NCI-H774 (cell line): ENCODE measurements around the gene RPL28.
A peak's percentile ranks its signal among the peaks of the same experiment; 100 is the strongest.

ENCODE experiments used
- DNase-seq: peaks from one replicate; lab custom pipeline; 2025; lab: John Stamatoyannopoulos, UW

Gene RPL28

DNA sequence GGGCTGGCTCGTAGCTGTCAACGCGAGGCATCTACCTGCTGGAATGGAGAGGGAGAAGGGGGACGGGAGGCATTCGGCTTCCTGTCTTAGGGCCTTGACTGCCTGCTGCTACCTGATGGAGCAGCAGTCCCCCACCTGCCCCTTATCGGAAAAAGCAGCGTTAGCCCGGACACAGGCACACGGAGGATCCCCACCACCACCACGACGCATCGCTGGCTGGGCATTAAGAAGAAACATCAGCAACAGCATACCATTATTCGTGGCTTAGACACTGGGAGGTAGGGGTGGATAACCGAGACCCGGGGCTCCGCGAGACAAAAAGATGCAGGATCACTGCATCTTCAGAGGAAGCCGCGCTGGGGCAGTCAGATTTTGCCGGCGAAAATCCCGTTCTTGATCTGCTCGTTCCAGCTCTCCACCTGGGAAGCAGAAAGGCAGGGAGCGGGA, 32.4 kb upstream of the RPL28 start:
- DNase-seq, result no peak

DNA sequence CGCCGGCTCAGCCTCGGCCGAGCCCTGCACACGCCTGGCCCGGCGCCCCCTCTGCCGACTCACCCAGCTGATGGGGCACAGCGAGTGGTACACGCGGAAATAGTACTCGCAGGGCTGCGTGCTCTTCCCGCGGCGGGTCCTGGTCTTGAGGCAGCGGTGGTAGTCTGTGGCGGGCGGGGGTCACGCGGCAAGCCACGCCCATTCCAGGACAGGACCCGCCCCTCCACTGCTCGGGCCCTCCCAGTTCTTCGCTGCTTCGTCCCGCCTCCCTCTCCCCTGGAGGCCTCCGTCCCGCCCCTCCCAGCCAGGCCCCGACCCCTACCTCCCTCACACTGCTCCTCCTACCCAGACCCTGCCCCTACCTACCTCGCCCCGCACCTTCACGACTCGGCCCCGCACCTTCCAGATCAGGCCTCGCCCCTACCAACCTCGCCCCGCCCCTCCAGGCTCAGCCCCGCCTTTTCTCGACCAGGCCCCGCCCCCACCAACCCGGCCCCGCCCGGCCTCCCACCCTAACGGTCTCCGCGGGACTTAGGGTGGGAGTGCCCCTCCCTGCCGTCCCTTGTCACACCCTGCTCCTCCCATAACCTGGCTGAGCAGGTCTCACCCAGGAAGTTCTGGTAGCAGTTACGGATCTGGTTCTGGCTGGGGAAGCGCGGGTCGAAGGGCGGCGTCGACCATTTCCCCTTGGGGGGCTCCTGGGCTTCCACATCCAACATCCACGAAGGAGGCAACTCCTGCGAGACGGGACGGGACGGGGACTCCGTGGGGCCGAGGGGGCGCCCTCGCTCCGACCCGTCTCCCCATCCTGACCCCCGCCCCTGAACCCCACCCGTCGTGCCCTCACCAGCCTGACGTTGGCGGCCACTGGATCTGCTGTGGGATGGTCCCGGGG, 31.7 kb upstream of the RPL28 start:
- DNase-seq, result peak; percentile 35

- no peak for DNase-seq
These were observed 31.0 kb upstream of the RPL28 start, which contains the start of gene COX6B2 for GRCh38 chr19:55354698-55355212. TSS of gene COX6B2 (minus strand) at chr19:55354719. CDS start at chr19:55354521, 198 bp downstream.

- no peak for DNase-seq
These were observed 30.4 kb upstream of the RPL28 start for GRCh38 chr19:55355213-55355821.

DNA sequence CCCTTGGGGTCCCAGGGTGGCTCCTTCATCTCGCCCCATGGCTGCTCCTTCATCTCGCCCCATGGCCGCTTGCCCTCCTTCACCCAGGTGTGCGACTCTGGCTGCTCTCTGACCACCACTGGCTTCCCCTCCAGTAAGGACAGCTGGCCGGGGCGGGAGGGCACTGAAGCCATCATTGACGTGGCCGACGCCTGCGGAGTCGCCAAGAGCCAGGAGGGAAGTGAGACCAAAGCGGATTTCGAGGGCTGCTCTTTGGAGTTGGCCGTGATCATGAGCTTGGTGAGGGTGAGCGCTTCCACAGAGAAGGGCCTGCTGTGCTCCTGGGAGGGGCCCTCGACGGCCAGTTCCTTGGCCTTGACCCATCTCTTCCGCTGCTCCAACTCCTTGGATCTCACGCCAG, 27.2 kb upstream of the RPL28 start:
- no peak for DNase-seq

- DNase-seq, result no peak
These were observed 26.5 kb upstream of the RPL28 start for GRCh38 chr19:55358943-55359908.

- DNase-seq, result no peak
These were observed 24.8 kb upstream of the RPL28 start for GRCh38 chr19:55360902-55361301.

- no peak for DNase-seq
These were observed 23.4 kb upstream of the RPL28 start for GRCh38 chr19:55362174-55362989.

- DNase-seq, result no peak
These were observed 22.6 kb upstream of the RPL28 start, which contains the start of gene GARIN5B for GRCh38 chr19:55362990-55363716. TSS of gene GARIN5B (minus strand) at chr19:55363260. CDS start at chr19:55363066, 194 bp downstream.

- no peak for DNase-seq
These were observed 20.5 kb upstream of the RPL28 start for GRCh38 chr19:55365245-55365644.

DNA sequence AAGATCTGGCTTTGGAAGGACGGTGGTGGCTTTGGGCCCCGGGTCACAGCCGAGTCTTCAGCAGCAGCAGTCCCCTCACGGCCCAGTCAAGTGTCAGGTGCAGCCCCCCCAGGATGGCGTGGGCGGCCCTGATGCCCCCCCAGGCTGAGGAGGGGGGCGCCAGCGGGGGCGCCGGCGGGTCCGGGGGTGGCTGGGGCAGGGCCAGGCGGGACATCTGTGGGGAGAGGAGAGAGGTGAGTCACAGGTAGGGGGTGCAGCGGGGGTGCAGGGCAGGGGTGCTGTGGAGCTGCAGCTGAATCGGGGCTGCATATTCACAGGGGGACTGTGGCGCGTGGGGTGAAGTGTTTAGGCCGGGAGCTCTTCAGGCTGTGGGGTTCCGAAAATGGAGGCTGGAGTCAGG, 19.8 kb upstream of the RPL28 start:
- DNase-seq, result no peak

DNA sequence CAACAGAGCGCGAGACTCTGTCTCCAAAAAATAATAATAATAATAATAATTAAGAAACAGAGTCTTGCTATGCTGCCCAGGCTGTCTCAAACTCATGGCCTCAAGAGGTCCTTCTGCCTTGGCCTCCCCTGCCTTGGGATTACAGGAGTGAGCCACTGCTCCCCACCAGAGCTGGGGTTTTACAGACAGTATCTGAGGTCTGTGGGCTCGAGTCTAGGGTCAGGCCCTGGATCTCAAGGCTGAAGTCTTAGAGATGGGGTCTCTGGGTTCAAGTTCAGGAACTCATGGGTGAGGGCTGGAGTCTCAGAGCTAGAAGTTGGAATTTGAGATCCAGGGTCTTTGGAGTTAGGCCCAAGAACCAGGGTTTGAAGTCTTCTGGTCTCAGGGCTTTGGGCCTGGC, 18.9 kb upstream of the RPL28 start:
- DNase-seq, result no peak

GRCh38 chr19:55368106-55368505, 17.6 kb upstream of the RPL28 start:
- no peak for DNase-seq

DNA sequence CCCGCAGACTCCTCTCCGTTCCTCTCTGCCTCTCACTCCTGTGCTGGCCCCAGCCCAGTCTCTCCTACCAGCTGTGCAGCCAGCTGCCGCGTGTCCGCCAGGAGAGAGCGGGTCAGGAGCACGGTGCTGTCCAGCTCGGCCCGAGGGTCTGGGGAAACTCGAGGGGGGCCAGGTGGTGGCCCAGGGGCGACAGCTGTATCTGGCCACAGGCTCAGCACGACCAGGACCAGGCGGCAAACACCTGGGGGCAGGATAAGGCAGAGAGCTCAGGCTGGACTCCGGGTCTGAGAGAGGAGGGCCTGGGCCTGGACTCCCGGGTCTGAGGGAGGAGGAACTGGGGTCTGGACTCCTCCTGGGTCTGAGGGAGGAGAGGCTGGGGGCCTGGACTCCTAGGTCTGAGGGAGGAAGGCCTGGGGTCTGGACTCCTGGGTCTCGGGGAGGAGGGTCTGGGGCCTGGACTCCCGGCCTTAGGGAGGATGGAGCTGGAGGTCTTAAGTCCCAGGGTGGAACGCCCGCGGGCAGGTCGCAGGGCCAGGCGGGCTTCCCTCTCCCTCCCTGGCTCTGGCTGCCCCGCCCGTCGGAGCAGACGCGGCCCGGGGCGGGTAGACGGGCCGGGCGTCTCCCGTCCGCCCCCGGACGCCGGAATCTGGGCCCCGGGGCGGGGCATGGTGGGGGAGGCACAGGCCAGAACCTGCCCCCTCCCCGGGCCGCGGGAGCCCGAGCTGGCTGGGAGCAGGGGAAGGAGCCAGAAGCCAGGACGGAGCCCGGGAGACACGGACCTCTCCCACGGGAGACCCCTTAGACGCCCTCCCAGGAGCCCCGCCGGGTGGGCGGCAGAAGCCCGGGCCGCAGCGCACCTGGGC, 16.8 kb upstream of the RPL28 start:
- no peak for DNase-seq

DNA sequence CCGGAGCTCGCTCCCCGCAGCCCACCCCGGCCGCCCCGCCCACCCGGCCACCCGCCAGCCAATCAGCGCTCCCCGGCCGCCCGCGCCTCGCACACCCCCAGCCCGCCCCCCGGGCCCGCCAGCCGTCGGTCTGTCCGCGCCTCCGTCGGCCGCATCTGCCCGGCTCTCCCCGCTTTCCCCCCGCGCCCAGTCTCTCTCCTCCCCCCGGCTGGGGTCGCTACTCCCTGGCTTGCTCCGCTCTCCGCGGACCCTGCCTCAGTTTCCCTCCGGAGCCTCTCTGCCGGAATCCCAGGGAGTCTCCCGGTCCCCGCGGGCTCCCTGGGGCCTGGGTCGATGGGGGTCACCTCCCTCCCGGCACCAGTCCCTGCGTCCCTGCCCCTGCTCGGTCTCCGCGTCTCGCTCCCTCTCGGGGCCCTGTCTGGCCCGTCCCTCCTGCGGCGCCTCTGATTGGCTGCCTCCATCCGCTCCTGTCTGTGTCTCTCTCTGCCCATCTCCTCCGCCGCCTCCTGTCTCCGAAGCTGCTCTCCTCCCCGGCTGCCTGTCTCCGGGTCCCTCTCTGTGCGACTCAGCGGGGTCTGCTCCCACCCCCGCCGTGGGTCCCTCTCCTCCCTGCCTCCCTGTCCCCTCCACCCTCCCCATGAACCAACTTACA, 16.0 kb upstream of the RPL28 start:
- no peak for DNase-seq

- no peak for DNase-seq
These were observed 15.3 kb upstream of the RPL28 start, which contains the start of gene IL11 for GRCh38 chr19:55370305-55370988. TSS of gene IL11 (minus strand) at chr19:55370463. CDS start at chr19:55370310, 153 bp downstream.

GRCh38 chr19:55372316-55373081, 13.2 kb upstream of the RPL28 start:
- no peak for DNase-seq
